Measurements from ENCODE around the gene CWF19L2.

GRCh38 chr11:107439586-107440167 is 17.9 kb downstream of the CWF19L2 start:
- TF ChIP-seq POLR2AphosphoS5 (IDR thresholded peaks at IDR 0.05; ENCODE audit: low read depth, low read length): no peak
- TF ChIP-seq REST (IDR thresholded peaks at IDR 0.05; ENCODE audit: insufficient read depth in 1 of 2, low read depth in 2 of 2, low read length in 2 of 2): no peak
- no peak for TF ChIP-seq TAF1 (IDR thresholded peaks at IDR 0.05; ENCODE audit: borderline replicate concordance, insufficient read depth, low read length)

All from PFSK-1 (cell line).